CD4-positive, alpha-beta T cell treated with Interleukin-17A for 4 hours (primary cell): ENCODE results near the gene DDX11.
"Not testable (repeated sequence)": the region's sequence is repeated elsewhere in the genome, so short reads cannot be mapped to it uniquely, and the experiment has no call there.

ENCODE experiments used
- DNase-seq: peaks from one replicate; pipeline ENCODE4 v3.0.0-alpha.2; 2020; ENCODE audit warnings: mixed read lengths

The DDX11 gene

GRCh38 chr12:31127209-31127848 lies 53.7 kb downstream of the DDX11 start:
- DNase-seq = not testable (repeated sequence)

- DNase-seq = not testable (repeated sequence)
Measured at GRCh38 chr12:31136581-31136980, 62.9 kb downstream of the DDX11 start.

- not testable (repeated sequence) for DNase-seq
Measured at GRCh38 chr12:31144768-31145167, 71.1 kb downstream of the DDX11 start.

- DNase-seq = not testable (repeated sequence)
Measured at GRCh38 chr12:31145296-31145695, 71.6 kb downstream of the DDX11 start.

- not testable (repeated sequence) for DNase-seq
Measured at GRCh38 chr12:31147415-31147814, 73.8 kb downstream of the DDX11 start.

GRCh38 chr12:31150766-31151165 lies 77.1 kb downstream of the DDX11 start:
- not testable (repeated sequence) for DNase-seq
